ENCODE results near the gene JMJD8. TPM values are rescaled to one million over a fixed set of nuclear protein-coding genes. Genes with fewer than 3 reads are reported as not detected.
A peak's percentile ranks its signal among the peaks of the same experiment; 100 is the strongest.

The JMJD8 gene
- total and polyA plus RNA-seq, 9 of the 15 experiments (the other 6 are each of a cell fraction or from before 2014, with no cell fraction given), result 1.2 to 50.6 (median 29.3) TPM

DNA sequence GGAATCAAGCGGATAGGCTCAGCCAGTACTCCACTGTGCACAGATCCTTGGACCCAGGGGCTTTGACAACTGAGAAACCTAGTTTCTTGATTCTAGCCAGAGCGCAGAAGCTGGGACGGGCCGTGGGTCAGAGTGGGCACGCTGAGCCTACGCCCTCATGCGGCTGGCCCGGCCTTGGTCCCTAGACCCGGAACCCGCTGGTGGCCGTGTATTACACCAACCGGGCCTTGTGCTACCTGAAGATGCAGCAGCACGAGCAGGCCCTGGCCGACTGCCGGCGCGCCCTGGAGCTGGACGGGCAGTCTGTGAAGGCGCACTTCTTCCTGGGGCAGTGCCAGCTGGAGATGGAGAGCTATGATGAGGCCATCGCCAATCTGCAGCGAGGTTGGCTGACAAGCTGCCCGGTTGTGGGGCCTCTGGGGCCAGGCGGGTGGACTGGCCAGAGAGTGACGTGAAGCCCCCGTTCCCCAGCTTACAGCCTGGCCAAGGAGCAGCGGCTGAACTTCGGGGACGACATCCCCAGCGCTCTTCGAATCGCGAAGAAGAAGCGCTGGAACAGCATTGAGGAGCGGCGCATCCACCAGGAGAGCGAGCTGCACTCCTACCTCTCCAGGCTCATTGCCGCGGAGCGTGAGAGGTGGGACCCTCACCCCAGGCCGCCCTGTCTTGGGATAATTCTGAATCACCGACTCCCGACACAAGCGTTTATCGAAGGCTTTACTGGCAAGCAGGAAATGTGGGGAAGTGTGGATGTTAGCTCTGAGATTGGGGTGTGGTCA, 3.0 kb downstream of the JMJD8 start:
- H3K4me2 ChIP-seq (ENCODE audit: insufficient read depth, low read length), result peak overlapping the region; percentile 75
- intact Hi-C loops (cut with micrococcal nuclease), result loop anchor here (5.0 kb wide), 1 partner anchor 284 kb away; the partner anchor contains the start of gene NME4
- H3K79me2 ChIP-seq (ENCODE audit: control insufficient read depth, insufficient read depth, low read length), result peaks cover 41% of the 10 kb centered on the region
- peaks cover 33 to 98% of the 10 kb centered on the region in 2 experiments for H3K4me1 ChIP-seq (replicated peaks in 1 of 2; ENCODE audit: control insufficient read depth in 2 of 2, insufficient read depth in 2 of 2, low read length in 2 of 2)
- peak overlapping the region; percentile 98 for H3K4me3 ChIP-seq
- H2AFZ ChIP-seq (ENCODE audit: low read depth, low read length), result no peak overlapping the region
- peak overlapping the region; percentile 83 to 98 for H3K9ac ChIP-seq (ENCODE audit: insufficient read depth in 1 of 2, low read depth in 2 of 2, low read length in 2 of 2)
- peak; percentile 54 for FAIRE-seq
- DNase-seq (ENCODE audit: extremely low read depth in 1 of 4, low spot score in 3 of 4), result peak in 1 of 4 experiments; percentile 65
- ATAC-seq, result peak; percentile 13
- H3K36me3 ChIP-seq (ENCODE audit: control insufficient read depth, insufficient read depth, low read length), result peaks cover 48% of the 10 kb centered on the region
- peaks cover 11% of the 10 kb centered on the region for H3K9me1 ChIP-seq (ENCODE audit: control insufficient read depth, insufficient read depth, low read length)
- CTCF ChIA-PET (ENCODE audit: low intra/inter-chr PET ratio), result no interaction called here
- TSS peak; percentile 82 for BruUV-seq (replicated peaks)
- peaks cover 21% of the 10 kb centered on the region for H4K20me1 ChIP-seq (replicated peaks; ENCODE audit: control insufficient read depth, insufficient read depth, low read length)
- H3K27me3 ChIP-seq (ENCODE audit: control insufficient read depth in 2 of 2, insufficient read depth in 2 of 2, low read length in 2 of 2), result no peaks in the 10 kb centered on the region
- POLR2A ChIA-PET, result interaction anchor here (0.5 to 1.8 kb wide), 14 partner anchors 9 to 1118 kb away, joined by 3 to 10 read pairs (median 3); partner anchors contain the start of genes METTL26, WDR24 and WFIKKN1
- in situ Hi-C loops (cut with MboI), result no loop called here
- WGBS (ENCODE audit: insufficient coverage, low coverage, missing lambda C conversion rate), result 3% methylated on average over 34 of the region's 44 CpGs
- H3K9me3 ChIP-seq (replicated peaks; ENCODE audit: control insufficient read depth, insufficient read depth, low read depth, low read length), result no peaks in the 10 kb centered on the region
- peak overlapping the region; percentile 89 for H3K27ac ChIP-seq (ENCODE audit: extremely low read depth, low read depth, low read length)
- TF ChIP-seq RNF219 (CRISPR knock-in tag; IDR thresholded peaks at IDR 0.05) (no peak), MYNN (IDR thresholded peaks at IDR 0.05) (peak; percentile 12; the same call in 1 of the 2 replicates), MYNN (CRISPR knock-in tag; IDR thresholded peaks at IDR 0.05) (no peak), KDM5B (IDR thresholded peaks at IDR 0.05; ENCODE audit: insufficient replicate concordance, low read depth, low read length) (peak; percentile 34), CTBP1 (IDR thresholded peaks at IDR 0.05; ENCODE audit: borderline replicate concordance) (0 out of 2 replicates have a peak, but pooled peaks have one; percentile 46), CTCFL (IDR thresholded peaks at IDR 0.05; ENCODE audit: borderline replicate concordance, insufficient read depth, low read depth, low read length, poor library complexity, severe bottlenecking) (peak; percentile 35), ZNF143 (CRISPR knock-in tag; IDR thresholded peaks at IDR 0.05) (0 out of 2 replicates have a peak, but pooled peaks have one; percentile 22), ZNF212 (CRISPR knock-in tag; IDR thresholded peaks at IDR 0.05) (no peak), SUPT5H (IDR thresholded peaks at IDR 0.05) (0 out of 2 replicates have a peak, but pooled peaks have one; percentile 16), CEBPG (CRISPR knock-in tag; IDR thresholded peaks at IDR 0.05) (peak; percentile 16; the same call in 1 of the 2 replicates), CEBPG (tag; conservative IDR thresholded peaks at IDR 0.05 in 1 of 2, IDR thresholded peaks at IDR 0.05 in 1 of 2) (no peak), ZNF282 (CRISPR knock-in tag; IDR thresholded peaks at IDR 0.05) (0 out of 2 replicates have a peak, but pooled peaks have one; percentile 62), ZFP91 (CRISPR knock-in tag; IDR thresholded peaks at IDR 0.05) (no peak), RB1 (IDR thresholded peaks at IDR 0.05; ENCODE audit: low read depth) (0 out of 2 replicates have a peak, but pooled peaks have one; percentile 9), MEF2A (IDR thresholded peaks at IDR 0.05; ENCODE audit: control insufficient read depth, low read depth, low read length) (no peak), ZNF263 (CRISPR knock-in tag; IDR thresholded peaks at IDR 0.05; ENCODE audit: borderline replicate concordance) (0 out of 2 replicates have a peak, but pooled peaks have one; percentile 3)

Data from K562 (cell line).